K562 (cell line): ENCODE results near the gene C1orf116. TPM values are rescaled to one million over a fixed set of nuclear protein-coding genes. Genes with fewer than 3 reads are reported as not detected.

Experiments
- ATAC-seq: fragments of 200-7000 bp; cut with Tn5 transposase; 3 replicates; pipeline ENCODE4 v1.9.1; 2020; ENCODE audit warnings: moderate library complexity
- BruUV-seq: library from RNA; stranded (reverse); fragments of 400-500 nt; replicated peaks from 2 replicates; lab custom pipeline; 2021; lab: Mats Ljungman, UMichigan
- CTCF ChIA-PET: fragments of 300-600 bp; formaldehyde crosslinking; extraction: SDS; loops from one replicate; lab custom pipeline; 2021; ENCODE audit warnings: low intra/inter-chr PET ratio; lab: Yijun Ruan, JAX
- POLR2A ChIA-PET: fragments of 300-600, 350-650 bp; sonication (Branson Sonifier 250); formaldehyde crosslinking; extraction: SDS; loops from one replicate; lab custom pipeline; 2021; ENCODE audit warnings: antibody characterized with exemption, inconsistent platforms; lab: Yijun Ruan, JAX
- DNase-seq, 4 experiments: peaks; one replicate each; pipeline versions ENCODE4 v3.0.0 to v3.0.0-alpha.2; 2011 to 2018; ENCODE audit warnings: low spot score in 3 of 4, mixed read lengths in 3 of 4; ENCODE audit errors: extremely low read depth in 1 of 4
- FAIRE-seq: peaks from 2 replicates; lab custom pipeline; 2011; peaks lifted over from hg19 to GRCh38; lab: Jason Lieb, UNC
- H2AFZ ChIP-seq: 2 replicates; pipeline ENCODE4 v1.6.0; 2011; ENCODE audit warnings: low read depth, low read length, control low read depth, inconsistent platforms
- H3K27ac ChIP-seq: fragments of 200-600 bp; 3 replicates; pipeline ENCODE4 v1.8.0; 2011; ENCODE audit warnings: low read depth, mild to moderate bottlenecking, control low read depth, inconsistent platforms, low read length, moderate library complexity, mixed read lengths; ENCODE audit errors: extremely low read depth
- H3K27me3 ChIP-seq, 2 experiments: fragments of 300-600 bp in 1 of 2; 2 replicates in 1 of 2; 3 replicates in 1 of 2; pipeline versions ENCODE4 v1.6.0 to v1.8.0; 2011; ENCODE audit warnings: inconsistent platforms in 2 of 2, low read length in 2 of 2, mild to moderate bottlenecking in 1 of 2, mixed read lengths in 1 of 2, moderate library complexity in 1 of 2; ENCODE audit not compliant: control insufficient read depth in 2 of 2, insufficient read depth in 2 of 2
- H3K36me3 ChIP-seq: fragments of 300-600 bp; 3 replicates; pipeline ENCODE4 v1.8.0; 2011; ENCODE audit warnings: mild to moderate bottlenecking, low read length, inconsistent platforms; ENCODE audit not compliant: control insufficient read depth, insufficient read depth
- H3K4me1 ChIP-seq, 2 experiments: fragments of 200-600 bp in 1 of 2; replicated peaks in 1 of 2; 2 replicates in 1 of 2; 3 replicates in 1 of 2; pipeline versions ENCODE4 v1.5.1 to v1.8.0; 2011; ENCODE audit warnings: inconsistent platforms in 2 of 2, low read length in 2 of 2, mild to moderate bottlenecking in 1 of 2, mixed read lengths in 1 of 2, moderate library complexity in 1 of 2; ENCODE audit not compliant: control insufficient read depth in 2 of 2, insufficient read depth in 2 of 2
- H3K4me2 ChIP-seq: 2 replicates; pipeline ENCODE4 v1.6.1; 2011; ENCODE audit warnings: low read length, control low read depth, inconsistent platforms, mixed read lengths; ENCODE audit not compliant: insufficient read depth
- H3K4me3 ChIP-seq: fragments of 200-600 bp; sonication (generic), shearing (Covaris generic); 2 replicates; pipeline ENCODE4 v1.5.1; 2016; ENCODE audit warnings: control low read depth, inconsistent platforms
- H3K79me2 ChIP-seq: fragments of 200-600 bp; 3 replicates; pipeline ENCODE4 v1.8.0; 2011; ENCODE audit warnings: low read length, inconsistent platforms; ENCODE audit not compliant: control insufficient read depth, insufficient read depth
- H3K9ac ChIP-seq, 2 experiments: 2 replicates each; pipeline versions ENCODE4 v1.6.0 to v1.6.1; 2011; ENCODE audit warnings: low read depth in 2 of 2, low read length in 2 of 2, control low read depth in 1 of 2, inconsistent platforms in 1 of 2, mild to moderate bottlenecking in 1 of 2, mixed read lengths in 1 of 2; ENCODE audit not compliant: insufficient read depth in 1 of 2
- H3K9me1 ChIP-seq: one replicate; pipeline ENCODE4 v1.6.0; 2011; ENCODE audit warnings: inconsistent platforms, mild to moderate bottlenecking, low read length, moderate library complexity; ENCODE audit not compliant: control insufficient read depth, insufficient read depth
- H3K9me3 ChIP-seq: replicated peaks from 2 replicates; pipeline ENCODE4 v1.5.1; 2011; ENCODE audit warnings: low read depth, low read length, inconsistent platforms; ENCODE audit not compliant: control insufficient read depth, insufficient read depth
- H4K20me1 ChIP-seq: replicated peaks from 2 replicates; pipeline ENCODE4 v1.6.1; 2011; ENCODE audit warnings: low read length, inconsistent platforms, mixed read lengths; ENCODE audit not compliant: control insufficient read depth, insufficient read depth
- ARNT ChIP-seq, 2 experiments: fragments of 450-650 bp; IDR thresholded peaks; 2 replicates each; pipeline ENCODE4 v1.6.1; 2016; ENCODE audit warnings: mild to moderate bottlenecking in 1 of 2
- BRD4 ChIP-seq: fragments of 200-600 bp; sonication (generic); IDR thresholded peaks from 2 replicates; pipeline ENCODE4 v1.6.1; 2017; ENCODE audit warnings: inconsistent platforms
- CC2D1A ChIP-seq: fragments of 450-650 bp; IDR thresholded peaks from 2 replicates; pipeline ENCODE4 v1.6.1; 2017; ENCODE audit warnings: mild to moderate bottlenecking
- JUND ChIP-seq, 2 experiments: IDR thresholded peaks; 2 replicates in 1 of 2; 3 replicates in 1 of 2; pipeline ENCODE4 v1.6.1; 2011; ENCODE audit warnings: borderline replicate concordance in 2 of 2, low read depth in 2 of 2, low read length in 2 of 2, improper control_type of control experiment in 1 of 2, missing biosample characterization in 1 of 2, missing genetic modification characterization in 1 of 2, missing genetic modification reagents in 1 of 2
- THRA ChIP-seq: fragments of 450-650 bp; IDR thresholded peaks from 2 replicates; pipeline ENCODE4 v1.6.1; 2017; ENCODE audit warnings: mild to moderate bottlenecking, moderate library complexity
- ZNF384 ChIP-seq: IDR thresholded peaks from 2 replicates; pipeline ENCODE4 v1.6.1; 2012; ENCODE audit warnings: low read depth, low read length, improper control_type of control experiment
- ZNF444 ChIP-seq: fragments of 250-450 bp; sonication (Bioruptor Pico); IDR thresholded peaks from 2 replicates; pipeline ENCODE4 v1.4.0; 2020; ENCODE audit warnings: mild to moderate bottlenecking, moderate library complexity
- WGBS: fragments of 100-300 bp; shearing (Covaris generic); methylation state at CpG from one replicate; pipeline ENCODE4 v1.1.6; 2016; ENCODE audit warnings: low coverage, mixed read lengths; ENCODE audit not compliant: insufficient coverage; ENCODE audit errors: missing lambda C conversion rate; 5-methylcytosine and 5-hydroxymethylcytosine counted together
- in situ Hi-C: fragments of 300-500 bp; cut with MboI; formaldehyde crosslinking; loops from 4 replicates; pipeline ENCODE4 v1.15.0; 2018; ENCODE audit warnings: inconsistent platforms, mixed read lengths
- intact Hi-C: fragments of 100-400 bp; cut with micrococcal nuclease; formaldehyde crosslinking; loops from 2 replicates; pipeline ENCODE4 v1.14.2; 2022
- polyA plus RNA-seq, 8 experiments: library from polyadenylated mRNA; depleted of rRNA in 4 of 8; stranded (reverse) in 5 of 8; unstranded in 3 of 8; fragments of >200 nt; fragmentation: Nextera tagmentation in 2 of 8; fragmentation: Illumina TruSeq in 1 of 8; extraction: Ambion mirVana in 2 of 8; extraction: Trizol in 1 of 8; gene quantifications; 2 replicates each; pipeline versions ENCODE4 v1.2.1 to v1.2.3, GENCODE V29; 2011 to 2014; ENCODE audit warnings: inconsistent platforms in 1 of 8, missing spikeins in 1 of 8
- total RNA-seq, 7 experiments: library from RNA; depleted of rRNA in 6 of 7; stranded (reverse); fragments of >200 nt in 6 of 7; fragmentation: Illumina TruSeq in 2 of 7; extraction: Trizol in 2 of 7; gene quantifications; 2 replicates each; pipeline versions ENCODE4 v1.2.1 to v1.2.3, GENCODE V29; 2011 to 2021; ENCODE audit warnings: low replicate concordance in 1 of 7

Gene C1orf116
- total and polyA plus RNA-seq, 9 of the 15 experiments (the other 6 are each of a cell fraction or from before 2014, with no cell fraction given), result 0.62 to 3.0 (median 0.95) TPM

GRCh38 chr1:207028884-207029650 is 3.5 kb downstream of the C1orf116 start (continued):
- no peak for TF ChIP-seq THRA
- no peak for TF ChIP-seq CC2D1A
- no peak for TF ChIP-seq ZNF384
- TF ChIP-seq JUND (IDR thresholded peaks at IDR 0.05; ENCODE audit: borderline replicate concordance, low read depth, low read length), result no peak
- TF ChIP-seq JUND (tag; IDR thresholded peaks at IDR 0.05; ENCODE audit: borderline replicate concordance, low read depth, low read length), result no peak

- 39% methylated on average over 1 of the region's 1 CpG for WGBS
- Histone ChIP-seq H3K9me3 (no peaks in the 10 kb centered on the region), H4K20me1 (no peaks in the 10 kb centered on the region), H3K79me2 (peaks cover 16% of the 10 kb centered on the region; the same call in 2 of the 3 replicates), H3K9ac (no peak overlapping the region), H3K4me3 (no peak overlapping the region), H3K27me3 (no peaks in the 10 kb centered on the region), H3K9me1 (peaks cover under 1% of the 10 kb centered on the region), H3K4me1 (peaks cover 28 to 85% of the 10 kb centered on the region in 2 experiments), H3K27ac (no peak overlapping the region), H2AFZ (no peak overlapping the region; the same call in 1 of the 2 replicates), H3K36me3 (peaks cover 1% of the 10 kb centered on the region; the same call in 1 of the 3 replicates), H3K4me2 (no peak overlapping the region)
- DNase-seq (no peak), ATAC-seq (no peak), FAIRE-seq (no peak)
- CTCF ChIA-PET, result no interaction called here
- BruUV-seq, result no TSS peak
- POLR2A ChIA-PET, result interaction anchor here (8.6 kb wide), 1 partner anchor 18 kb away, joined by 97 read pairs; the partner anchor contains the start of gene YOD1
- intact Hi-C loops (no loop called here), in situ Hi-C loops (no loop called here)
- TF ChIP-seq ZNF444 (0 out of 2 replicates have a peak, but pooled peaks have one; percentile 31), ARNT (IDR thresholded peaks at IDR 0.05) (no peak), BRD4 (no peak)
Observed at GRCh38 chr1:207027921-207028320, 4.6 kb downstream of the C1orf116 start.
